CD4-positive, alpha-beta T cell (primary cell): ENCODE results near the gene DNAAF8. TPM values are rescaled to one million over a fixed set of nuclear protein-coding genes. Genes with fewer than 3 reads are reported as not detected.

ENCODE experiments used
- ATAC-seq: fragments of 200-7000 bp; cut with Tn5 transposase; one replicate; pipeline ENCODE4 v1.10.0; 2022; ENCODE audit warnings: mild to moderate bottlenecking; ENCODE audit not compliant: poor library complexity
- CTCF ChIA-PET: fragments of 350-600 bp; sonication (Branson Sonifier 250); formaldehyde crosslinking; loops from one replicate; lab custom pipeline; 2021; ENCODE audit warnings: antibody characterized with exemption, inconsistent platforms; lab: Charles Lee
- POLR2A ChIA-PET: fragments of 350-600 bp; sonication (Branson Sonifier 250); formaldehyde crosslinking; loops from one replicate; lab custom pipeline; 2021; ENCODE audit warnings: antibody characterized with exemption, inconsistent platforms; lab: Charles Lee
- DNase-seq, 14 experiments: peaks; one replicate each; pipeline ENCODE4 v3.0.0-alpha.2; 2013 to 2020; ENCODE audit warnings: mixed read lengths in 2 of 14
- H3K27ac ChIP-seq, 2 donors: one replicate each; pipeline versions ENCODE4 v1.5.1 to v1.7.0; 2013; ENCODE audit warnings: low read length in 2 of 2, low read depth in 1 of 2, mild to moderate bottlenecking in 1 of 2
- H3K27me3 ChIP-seq, 2 experiments: 1 replicate in 1 of 2; 2 replicates in 1 of 2; pipeline versions ENCODE4 v1.6.1 to v1.7.0; 2013; ENCODE audit warnings: low read length in 2 of 2, control low read depth in 1 of 2, mild to moderate bottlenecking in 1 of 2, moderate library complexity in 1 of 2; ENCODE audit not compliant: insufficient read depth in 2 of 2, control insufficient read depth in 1 of 2
- H3K36me3 ChIP-seq: one replicate; pipeline ENCODE4 v1.6.1; 2013; ENCODE audit warnings: low read length, control low read depth; ENCODE audit not compliant: insufficient read depth
- H3K4me1 ChIP-seq: one replicate; pipeline ENCODE4 v1.6.1; 2013; ENCODE audit warnings: low read length, control low read depth; ENCODE audit not compliant: insufficient read depth
- H3K4me3 ChIP-seq: one replicate; pipeline ENCODE4 v1.5.1; 2013; ENCODE audit warnings: mild to moderate bottlenecking, low read length, moderate library complexity
- H3K9me3 ChIP-seq, 2 experiments: 1 replicate in 1 of 2; 2 replicates in 1 of 2; pipeline versions ENCODE4 v1.6.1 to v1.7.0; 2013; ENCODE audit warnings: low read length in 2 of 2, mild to moderate bottlenecking in 2 of 2, control low read depth in 1 of 2, moderate library complexity in 1 of 2; ENCODE audit not compliant: control insufficient read depth in 1 of 2, insufficient read depth in 1 of 2
- H3K27ac Mint-ChIP-seq: one replicate; pipeline ENCODE4 v1.8.0; 2020; ENCODE audit warnings: mixed read lengths
- H3K27me3 Mint-ChIP-seq: one replicate; pipeline ENCODE4 v1.8.0; 2021; ENCODE audit warnings: mixed read lengths
- H3K36me3 Mint-ChIP-seq: one replicate; pipeline ENCODE4 v1.8.0; 2021; ENCODE audit warnings: low read depth, mixed read lengths
- H3K4me1 Mint-ChIP-seq: one replicate; pipeline ENCODE4 v1.8.0; 2021; ENCODE audit warnings: low read depth, mixed read lengths
- H3K4me3 Mint-ChIP-seq: one replicate; pipeline ENCODE4 v1.8.0; 2020; ENCODE audit warnings: mild to moderate bottlenecking, mixed read lengths
- H3K9me3 Mint-ChIP-seq: one replicate; pipeline ENCODE4 v1.8.0; 2020; ENCODE audit warnings: mixed read lengths
- intact Hi-C, 2 experiments: fragments of 100-400 bp; cut with DNase I in 1 of 2; cut with micrococcal nuclease in 1 of 2; formaldehyde crosslinking; loops; one replicate each; pipeline versions ENCODE4 v1.15.1 to v1.9.0; 2023 to 2025; cut with DNase I, micrococcal nuclease
- total RNA-seq, 174 experiments: library from RNA in 2 of 174; stranded (reverse) in 2 of 174; gene quantifications; one replicate each; pipeline ENCODE4 v1.2.3 and lab custom pipeline; 2021 to 2026
- TF ChIP-seq, protein P1 (sequence below): fragments of 200-600 bp; IDR thresholded peaks from one replicate; pipeline ENCODE4 v1.8.0; 2022; ENCODE audit warnings: antibody characterized with exemption, mild to moderate bottlenecking

DNAAF8 gene
- total RNA-seq, 2 experiments from 2014 or later = 0.25 TPM; not detected in 1

DNA sequence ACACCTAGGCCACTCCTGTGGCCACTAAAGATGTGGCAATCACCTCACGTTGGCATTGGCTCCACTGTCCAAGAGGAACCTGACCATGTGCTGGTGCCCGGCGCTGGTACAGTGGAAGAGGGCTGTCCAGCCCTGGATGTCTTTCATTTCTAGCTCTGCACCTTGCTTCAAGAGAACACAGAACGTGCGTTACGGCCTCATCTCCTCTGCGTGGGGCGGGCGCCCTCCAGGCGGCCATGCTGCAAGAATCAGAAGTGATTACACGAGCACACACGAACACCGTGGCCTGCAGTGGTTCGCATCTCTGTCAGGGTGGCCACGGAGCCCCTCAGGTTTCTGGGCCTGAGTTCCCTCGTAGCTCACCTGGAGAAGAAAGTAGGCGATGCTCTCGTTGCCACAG lies 7.7 kb upstream of the DNAAF8 start:
- peaks cover 60% of the 10 kb centered on the region for H3K36me3 Mint-ChIP-seq
- H3K9me3 Mint-ChIP-seq = no peaks in the 10 kb centered on the region
- H3K9me3 ChIP-seq = no peaks in the 10 kb centered on the region
- intact Hi-C loops = no loop called here
- H3K4me1 ChIP-seq = no peaks in the 10 kb centered on the region
- no peak overlapping the region for H3K27ac ChIP-seq
- H3K36me3 ChIP-seq = peaks cover 51% of the 10 kb centered on the region
- POLR2A ChIA-PET = no interaction called here
- no peaks in the 10 kb centered on the region for H3K27me3 Mint-ChIP-seq
- H3K27ac Mint-ChIP-seq = no peak overlapping the region
- H3K4me1 Mint-ChIP-seq = peaks cover under 1% of the 10 kb centered on the region
- CTCF ChIA-PET = no interaction called here
- no peak overlapping the region for H3K4me3 Mint-ChIP-seq
- no peaks in the 10 kb centered on the region for H3K27me3 ChIP-seq
- TF ChIP-seq, protein P1, sequence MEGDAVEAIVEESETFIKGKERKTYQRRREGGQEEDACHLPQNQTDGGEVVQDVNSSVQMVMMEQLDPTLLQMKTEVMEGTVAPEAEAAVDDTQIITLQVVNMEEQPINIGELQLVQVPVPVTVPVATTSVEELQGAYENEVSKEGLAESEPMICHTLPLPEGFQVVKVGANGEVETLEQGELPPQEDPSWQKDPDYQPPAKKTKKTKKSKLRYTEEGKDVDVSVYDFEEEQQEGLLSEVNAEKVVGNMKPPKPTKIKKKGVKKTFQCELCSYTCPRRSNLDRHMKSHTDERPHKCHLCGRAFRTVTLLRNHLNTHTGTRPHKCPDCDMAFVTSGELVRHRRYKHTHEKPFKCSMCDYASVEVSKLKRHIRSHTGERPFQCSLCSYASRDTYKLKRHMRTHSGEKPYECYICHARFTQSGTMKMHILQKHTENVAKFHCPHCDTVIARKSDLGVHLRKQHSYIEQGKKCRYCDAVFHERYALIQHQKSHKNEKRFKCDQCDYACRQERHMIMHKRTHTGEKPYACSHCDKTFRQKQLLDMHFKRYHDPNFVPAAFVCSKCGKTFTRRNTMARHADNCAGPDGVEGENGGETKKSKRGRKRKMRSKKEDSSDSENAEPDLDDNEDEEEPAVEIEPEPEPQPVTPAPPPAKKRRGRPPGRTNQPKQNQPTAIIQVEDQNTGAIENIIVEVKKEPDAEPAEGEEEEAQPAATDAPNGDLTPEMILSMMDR = no peak
- ATAC-seq = no peak
- DNase-seq = no peak
- H3K4me3 ChIP-seq = no peak overlapping the region

- Mint-ChIP-seq H3K4me1 (peaks cover 16% of the 10 kb centered on the region), H3K9me3 (no peaks in the 10 kb centered on the region), H3K27me3 (no peaks in the 10 kb centered on the region), H3K27ac (no peak overlapping the region), H3K4me3 (no peak overlapping the region), H3K36me3 (peaks cover 52% of the 10 kb centered on the region)
- Histone ChIP-seq H3K9me3 (no peaks in the 10 kb centered on the region), H3K27me3 (no peaks in the 10 kb centered on the region), H3K36me3 (peaks cover 41% of the 10 kb centered on the region), H3K4me1 (peaks cover 6% of the 10 kb centered on the region), H3K4me3 (no peak overlapping the region), H3K27ac (no peak overlapping the region)
- TF ChIP-seq, protein P1 = no peak
- intact Hi-C loops = no loop called here
- ChIA-PET POLR2A (no interaction called here), CTCF (no interaction called here)
- no peak for DNase-seq
- no peak for ATAC-seq
Measured at GRCh38 chr16:4728676-4729075, 5.7 kb upstream of the DNAAF8 start.

DNA sequence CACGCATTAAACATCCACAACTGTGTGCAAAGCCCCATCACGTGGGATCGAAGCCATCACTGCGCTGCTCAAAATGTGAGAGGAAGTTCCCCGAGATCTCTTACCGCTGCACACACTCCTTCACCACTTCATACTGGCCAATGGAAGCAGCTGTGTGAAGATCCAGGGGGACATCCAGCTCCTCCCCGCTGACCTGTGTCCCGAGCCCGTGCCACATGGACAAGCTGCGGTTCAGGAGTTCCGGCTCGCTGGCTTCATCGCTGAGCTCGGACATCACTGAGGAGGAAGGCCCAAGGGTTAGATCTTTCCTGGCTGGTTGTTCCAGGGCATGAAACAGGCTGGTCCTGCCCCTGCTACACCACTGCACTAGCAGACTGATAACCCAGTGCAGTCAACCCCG lies 4.5 kb upstream of the DNAAF8 start:
- Histone ChIP-seq H3K27ac (no peak overlapping the region), H3K9me3 (no peaks in the 10 kb centered on the region), H3K27me3 (no peaks in the 10 kb centered on the region), H3K36me3 (peaks cover 32% of the 10 kb centered on the region), H3K4me3 (no peak overlapping the region), H3K4me1 (peaks cover 13% of the 10 kb centered on the region)
- no peaks in the 10 kb centered on the region for H3K9me3 Mint-ChIP-seq
- ChIA-PET CTCF (no interaction called here), POLR2A (no interaction called here)
- no peak overlapping the region for H3K4me3 Mint-ChIP-seq
- no peak for DNase-seq
- intact Hi-C loops = loop anchor here in 1 of 2 experiments (10.0 kb wide), 3 partner anchors 225 to 345 kb away; partner anchors contain the start of genes ALG1, NAGPA and SEC14L5
- TF ChIP-seq, protein P1 = no peak
- no peak overlapping the region for H3K27ac Mint-ChIP-seq
- no peak for ATAC-seq
- no peaks in the 10 kb centered on the region for H3K27me3 Mint-ChIP-seq
- H3K4me1 Mint-ChIP-seq = peaks cover 25% of the 10 kb centered on the region
- H3K36me3 Mint-ChIP-seq = peaks cover 53% of the 10 kb centered on the region
